GM23338 (cell line): ENCODE results near the gene RAD51. TPM values are rescaled to one million over a fixed set of nuclear protein-coding genes. Genes with fewer than 3 reads are reported as not detected.
A peak's percentile ranks its signal among the peaks of the same experiment; 100 is the strongest.

Experiments used
- ATAC-seq: fragments of 200-7000 bp; cut with Tn5 transposase; 3 replicates; pipeline ENCODE4 v1.9.1; 2020
- DNase-seq: peaks from one replicate; pipeline ENCODE4 v3.0.0-alpha.2; 2015; ENCODE audit warnings: low spot score
- H2AFZ ChIP-seq: fragments of 200-600 bp; sonication (generic); 2 replicates; pipeline ENCODE4 v1.8.0; 2016; ENCODE audit warnings: antibody characterized with exemption, mild to moderate bottlenecking, moderate library complexity
- H3F3A ChIP-seq: fragments of 200-600 bp; sonication (generic); replicated peaks from 2 replicates; pipeline ENCODE4 v1.8.0; 2017; ENCODE audit warnings: antibody characterized with exemption, mixed run types, low read depth
- H3K27ac ChIP-seq: fragments of 200-600 bp; sonication (generic); 2 replicates; pipeline ENCODE4 v1.6.1; 2016; ENCODE audit warnings: low read depth
- H3K27me3 ChIP-seq: fragments of 200-600 bp; sonication (generic); 2 replicates; pipeline ENCODE4 v1.8.0; 2016; ENCODE audit warnings: mild to moderate bottlenecking, mixed run types, moderate library complexity; ENCODE audit not compliant: insufficient read depth
- H3K36me3 ChIP-seq: fragments of 200-600 bp; sonication (generic); 2 replicates; pipeline ENCODE4 v1.8.0; 2016; ENCODE audit warnings: mild to moderate bottlenecking; ENCODE audit not compliant: insufficient read depth
- H3K4me1 ChIP-seq: fragments of 200-600 bp; sonication (generic); 2 replicates; pipeline ENCODE4 v1.8.0; 2016; ENCODE audit warnings: mild to moderate bottlenecking, moderate library complexity; ENCODE audit not compliant: insufficient read depth
- H3K4me2 ChIP-seq: fragments of 200-600 bp; sonication (generic); 2 replicates; pipeline ENCODE4 v1.7.1; 2017; ENCODE audit warnings: mixed run types
- H3K4me3 ChIP-seq: fragments of 200-600 bp; sonication (generic); 2 replicates; pipeline ENCODE4 v1.6.1; 2016; ENCODE audit warnings: mixed run types
- H3K79me2 ChIP-seq: fragments of 200-600 bp; sonication (generic); replicated peaks from 2 replicates; pipeline ENCODE4 v1.8.0; 2017; ENCODE audit warnings: mild to moderate bottlenecking; ENCODE audit not compliant: insufficient read depth
- H3K9me2 ChIP-seq: fragments of 200-600 bp; sonication (generic); 2 replicates; pipeline ENCODE4 v1.8.0; 2017; ENCODE audit not compliant: insufficient read depth
- H4K20me1 ChIP-seq: fragments of 200-600 bp; sonication (generic); replicated peaks from 2 replicates; pipeline ENCODE4 v1.8.0; 2017; ENCODE audit warnings: mild to moderate bottlenecking; ENCODE audit not compliant: insufficient read depth
- H3K27ac Mint-ChIP-seq: 2 replicates; pipeline ENCODE4 v1.8.0; 2020; ENCODE audit warnings: inconsistent platforms, mild to moderate bottlenecking, moderate library complexity, mixed read lengths
- H3K27me3 Mint-ChIP-seq: 3 replicates; pipeline ENCODE4 v1.8.0; 2022; ENCODE audit warnings: low read depth, mild to moderate bottlenecking, moderate library complexity, mixed read lengths, inconsistent platforms; ENCODE audit not compliant: insufficient read depth, poor library complexity
- H3K36me3 Mint-ChIP-seq: 3 replicates; pipeline ENCODE4 v1.8.0; 2021; ENCODE audit warnings: low read depth, mild to moderate bottlenecking, inconsistent platforms, moderate library complexity, mixed read lengths
- H3K4me1 Mint-ChIP-seq: 3 replicates; pipeline ENCODE4 v1.8.0; 2020; ENCODE audit warnings: mild to moderate bottlenecking, inconsistent platforms, mixed read lengths
- H3K4me3 Mint-ChIP-seq: 3 replicates; pipeline ENCODE4 v1.8.0; 2021; ENCODE audit warnings: moderate library complexity, mild to moderate bottlenecking, inconsistent platforms, mixed read lengths
- H3K9me3 Mint-ChIP-seq: 3 replicates; pipeline ENCODE4 v1.8.0; 2020; ENCODE audit warnings: moderate library complexity, mild to moderate bottlenecking, inconsistent platforms, mixed read lengths
- CREB1 ChIP-seq: fragments of 250-450 bp; sonication (Bioruptor Pico); IDR thresholded peaks from 2 replicates; pipeline ENCODE4 v1.5.0; 2020; ENCODE audit warnings: low read depth, mild to moderate bottlenecking, moderate library complexity
- CTCF ChIP-seq, 2 experiments: fragments of 200-600 bp in 1 of 2; sonication (generic) in 1 of 2; conservative IDR thresholded peaks; 2 replicates each; pipeline versions ENCODE4 v1.5.1 to v1.6.1; 2016 to 2017; ENCODE audit warnings: antibody characterized with exemption in 2 of 2, low read depth in 2 of 2, mild to moderate bottlenecking in 2 of 2, moderate library complexity in 1 of 2
- EZH2phosphoT487 ChIP-seq: fragments of 200-600 bp; sonication (generic); IDR thresholded peaks from one replicate; pipeline ENCODE4 v1.8.1; 2018; ENCODE audit warnings: antibody characterized with exemption; ENCODE audit not compliant: unreplicated experiment
- NANOG ChIP-seq: IDR thresholded peaks from 2 replicates; pipeline ENCODE4 v1.6.1; 2016; ENCODE audit warnings: antibody characterized with exemption, borderline replicate concordance
- POLR2AphosphoS5 ChIP-seq: IDR thresholded peaks from 2 replicates; pipeline ENCODE4 v1.6.1; 2016; ENCODE audit warnings: antibody characterized with exemption, low read depth
- REST ChIP-seq: IDR thresholded peaks from one replicate; pipeline ENCODE4 v1.6.1; 2018; ENCODE audit warnings: antibody characterized with exemption; ENCODE audit not compliant: unreplicated experiment
- STAT1 ChIP-seq: IDR thresholded peaks from one replicate; pipeline ENCODE4 v1.6.1; 2016; ENCODE audit warnings: antibody characterized with exemption; ENCODE audit not compliant: unreplicated experiment
- ZNF114 ChIP-seq: fragments of 250-450 bp; sonication (Bioruptor Pico); IDR thresholded peaks from 2 replicates; pipeline ENCODE4 v1.5.0; 2020; ENCODE audit warnings: mild to moderate bottlenecking, moderate library complexity
- ZNF331 ChIP-seq: fragments of 250-450 bp; sonication (Bioruptor Pico); IDR thresholded peaks from 2 replicates; pipeline ENCODE4 v1.5.0; 2020; ENCODE audit warnings: low read depth, mild to moderate bottlenecking, moderate library complexity
- polyA plus RNA-seq: library from polyadenylated mRNA; unstranded; fragments of >200 nt; fragmentation: Nextera tagmentation; extraction: Ambion mirVana; gene quantifications from 2 replicates; pipeline ENCODE4 v1.2.1, GENCODE V29; 2016
- total RNA-seq: library from RNA; depleted of rRNA; stranded (reverse); fragments of >200 nt; shearing (Covaris generic); gene quantifications from 2 replicates; pipeline ENCODE4 v1.2.3, GENCODE V29; 2014

The RAD51 gene
- total and polyA plus RNA-seq, 2 experiments from 2014 or later, result 20.3 to 26.2 TPM

GRCh38 chr15:40746916-40747418, 52.0 kb downstream of the RAD51 start:
- Histone ChIP-seq H3K4me2 (no peak overlapping the region), H3K36me3 (peaks cover 8% of the 10 kb centered on the region; the same call in 1 of the 2 replicates), H4K20me1 (no peaks in the 10 kb centered on the region), H2AFZ (no peak overlapping the region), H3K27me3 (no peaks in the 10 kb centered on the region), H3K79me2 (no peaks in the 10 kb centered on the region), H3K27ac (peak overlapping the region; percentile 9; the same call in 1 of the 2 replicates), H3K9me2 (no peaks in the 10 kb centered on the region), H3F3A (no peaks in the 10 kb centered on the region), H3K4me3 (no peak overlapping the region), H3K4me1 (peaks cover 3% of the 10 kb centered on the region; the same call in 1 of the 2 replicates)
- no peak for TF ChIP-seq ZNF114 (CRISPR knock-in tag)
- no peak for TF ChIP-seq STAT1
- TF ChIP-seq ZNF331 (CRISPR knock-in tag), result no peak
- no peak for TF ChIP-seq EZH2phosphoT487
- peaks cover 6% of the 10 kb centered on the region for H3K27me3 Mint-ChIP-seq
- DNase-seq (peak; percentile 32), ATAC-seq (peak; percentile 55)
- peaks cover 31% of the 10 kb centered on the region for H3K36me3 Mint-ChIP-seq
- H3K27ac Mint-ChIP-seq, result no peak overlapping the region
- H3K4me1 Mint-ChIP-seq, result peaks cover 16% of the 10 kb centered on the region
- H3K9me3 Mint-ChIP-seq, result no peaks in the 10 kb centered on the region
- no peak overlapping the region for H3K4me3 Mint-ChIP-seq

DNA sequence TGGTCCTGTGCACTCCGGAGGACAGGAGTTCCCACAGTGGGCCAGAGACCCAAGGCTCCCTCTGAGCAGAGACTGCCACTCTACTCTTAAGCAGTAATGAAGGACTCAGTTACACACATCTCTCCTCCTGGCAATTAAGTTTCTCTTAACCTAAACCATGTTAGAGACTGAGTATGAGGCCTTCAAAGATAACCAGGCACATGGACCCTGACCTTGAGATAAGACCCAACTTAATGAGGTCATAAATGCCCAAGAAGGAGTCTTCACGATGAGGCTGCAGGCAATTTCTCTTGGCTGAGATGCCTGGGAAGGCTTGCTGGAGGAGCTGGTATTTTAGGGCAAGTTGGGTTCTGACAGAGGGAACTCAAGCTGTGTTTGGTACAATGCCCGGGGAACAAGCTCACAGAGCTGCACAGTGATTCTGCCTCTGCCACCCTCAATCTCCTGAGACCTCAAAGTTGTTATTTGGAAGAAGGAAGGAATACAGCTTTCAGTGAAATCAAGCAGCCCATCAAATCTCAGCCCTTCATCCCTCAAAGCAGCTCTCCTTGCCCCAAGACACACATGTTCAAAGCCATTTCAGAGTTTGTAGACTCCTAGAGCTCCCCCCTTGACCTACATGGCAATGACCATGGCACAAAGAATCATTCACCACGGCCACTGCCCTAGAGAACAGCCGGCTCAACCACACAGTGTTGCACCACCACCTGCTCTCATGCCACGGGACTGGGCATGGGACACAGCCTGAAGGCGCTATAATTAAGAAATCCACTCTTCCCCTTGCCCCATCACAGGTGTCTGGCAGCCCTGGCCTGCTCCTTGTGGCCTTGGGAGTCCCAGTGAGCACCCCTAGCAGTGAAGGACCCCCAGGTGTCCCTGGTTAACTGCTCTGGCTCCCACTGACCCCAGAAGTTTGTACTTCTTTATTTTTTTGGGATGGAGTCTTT, 53.0 kb downstream of the RAD51 start:
- Mint-ChIP-seq H3K4me1 (peaks cover 16% of the 10 kb centered on the region), H3K27ac (peak overlapping the region; percentile 27; the same call in 1 of the 2 replicates), H3K4me3 (no peak overlapping the region), H3K36me3 (peaks cover 21% of the 10 kb centered on the region), H3K9me3 (no peaks in the 10 kb centered on the region), H3K27me3 (peaks cover 6% of the 10 kb centered on the region)
- Histone ChIP-seq H4K20me1 (no peaks in the 10 kb centered on the region), H3K4me2 (no peak overlapping the region), H3K4me1 (peaks cover 3% of the 10 kb centered on the region; the same call in 1 of the 2 replicates), H3K36me3 (peaks cover 3% of the 10 kb centered on the region), H2AFZ (no peak overlapping the region), H3K27me3 (no peaks in the 10 kb centered on the region), H3K79me2 (peaks cover 8% of the 10 kb centered on the region), H3F3A (no peaks in the 10 kb centered on the region), H3K27ac (peak overlapping the region; percentile 9; the same call in 1 of the 2 replicates), H3K9me2 (no peaks in the 10 kb centered on the region), H3K4me3 (no peak overlapping the region)
- no peak for ATAC-seq
- no peak for DNase-seq
- TF ChIP-seq POLR2AphosphoS5 (no peak), CREB1 (CRISPR knock-in tag) (no peak), CTCF (conservative IDR thresholded peaks at IDR 0.05; ENCODE audit: low read depth in 2 of 2) (no peak), ZNF331 (CRISPR knock-in tag) (no peak), REST (no peak), NANOG (no peak), EZH2phosphoT487 (no peak), STAT1 (no peak)
